ENCODE measurements around the gene SPPL3.
"Not testable (repeated sequence)": the region's sequence is repeated elsewhere in the genome, so short reads cannot be mapped to it uniquely, and the experiment has no call there.

Gene SPPL3

GRCh38 chr12:120810021-120810420, 94.1 kb downstream of the SPPL3 start:
- H3K4me3 ChIP-seq (ENCODE audit: low read length), result no peak overlapping the region
- H3K9ac ChIP-seq (ENCODE audit: low read depth, low read length), result no peak overlapping the region

DNA sequence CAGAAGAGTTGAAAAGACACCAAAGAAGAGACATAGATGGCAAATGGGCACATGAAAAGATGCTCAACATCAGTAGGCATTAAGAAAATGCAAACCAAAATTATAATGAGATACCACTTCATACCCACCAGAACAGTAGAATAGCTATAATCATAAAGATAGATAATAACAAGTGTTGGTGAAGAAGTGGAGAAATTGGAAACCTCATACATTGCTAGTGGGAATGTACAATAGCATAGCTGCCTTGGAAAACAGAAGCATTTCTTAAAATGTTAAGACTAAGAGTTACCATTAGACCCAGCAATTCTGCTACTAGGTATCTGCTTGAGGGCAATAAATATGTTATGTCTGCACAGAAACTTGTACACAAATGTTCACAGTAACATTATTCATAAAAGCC, 99.7 kb downstream of the SPPL3 start:
- Histone ChIP-seq H3K4me3 (ENCODE audit: low read length) (no peak overlapping the region), H3K27me3 (ENCODE audit: control insufficient read depth, insufficient read depth, low read length) (no peaks in the 10 kb centered on the region), H3K36me3 (ENCODE audit: insufficient read depth, low read length) (no peaks in the 10 kb centered on the region), H3K4me2 (ENCODE audit: low read length) (no peak overlapping the region), H3K4me1 (ENCODE audit: control insufficient read depth, insufficient read depth, low read length) (peaks cover 4% of the 10 kb centered on the region), H3K9me3 (replicated peaks; ENCODE audit: low read length) (no peaks in the 10 kb centered on the region), H3K9ac (ENCODE audit: low read depth, low read length) (no peak overlapping the region)

More at GRCh38 chr12:120810021-120810420, 94.1 kb downstream of the SPPL3 start:
- H3K9me3 ChIP-seq (replicated peaks; ENCODE audit: low read length), result no peaks in the 10 kb centered on the region
- no peak overlapping the region for H3K4me2 ChIP-seq (ENCODE audit: low read length)
- H3K4me1 ChIP-seq (ENCODE audit: control insufficient read depth, insufficient read depth, low read length), result no peaks in the 10 kb centered on the region
- H3K27me3 ChIP-seq (ENCODE audit: control insufficient read depth, insufficient read depth, low read length), result no peaks in the 10 kb centered on the region
- H3K36me3 ChIP-seq (ENCODE audit: insufficient read depth, low read length), result peaks cover 5% of the 10 kb centered on the region

GRCh38 chr12:120801146-120801545, 103.0 kb downstream of the SPPL3 start:
- H3K36me3 ChIP-seq (ENCODE audit: insufficient read depth, low read length), result no peaks in the 10 kb centered on the region
- H3K27me3 ChIP-seq (ENCODE audit: control insufficient read depth, insufficient read depth, low read length), result no peaks in the 10 kb centered on the region
- H3K4me2 ChIP-seq (ENCODE audit: low read length), result no peak overlapping the region
- peaks cover 4% of the 10 kb centered on the region for H3K4me1 ChIP-seq (ENCODE audit: control insufficient read depth, insufficient read depth, low read length)
- no peak overlapping the region for H3K4me3 ChIP-seq (ENCODE audit: low read length)
- H3K9ac ChIP-seq (ENCODE audit: low read depth, low read length), result no peak overlapping the region
- no peaks in the 10 kb centered on the region for H3K9me3 ChIP-seq (replicated peaks; ENCODE audit: low read length)

GRCh38 chr12:120800665-120801064, 103.5 kb downstream of the SPPL3 start:
- peaks cover 4% of the 10 kb centered on the region for H3K4me1 ChIP-seq (ENCODE audit: control insufficient read depth, insufficient read depth, low read length)

DNA sequence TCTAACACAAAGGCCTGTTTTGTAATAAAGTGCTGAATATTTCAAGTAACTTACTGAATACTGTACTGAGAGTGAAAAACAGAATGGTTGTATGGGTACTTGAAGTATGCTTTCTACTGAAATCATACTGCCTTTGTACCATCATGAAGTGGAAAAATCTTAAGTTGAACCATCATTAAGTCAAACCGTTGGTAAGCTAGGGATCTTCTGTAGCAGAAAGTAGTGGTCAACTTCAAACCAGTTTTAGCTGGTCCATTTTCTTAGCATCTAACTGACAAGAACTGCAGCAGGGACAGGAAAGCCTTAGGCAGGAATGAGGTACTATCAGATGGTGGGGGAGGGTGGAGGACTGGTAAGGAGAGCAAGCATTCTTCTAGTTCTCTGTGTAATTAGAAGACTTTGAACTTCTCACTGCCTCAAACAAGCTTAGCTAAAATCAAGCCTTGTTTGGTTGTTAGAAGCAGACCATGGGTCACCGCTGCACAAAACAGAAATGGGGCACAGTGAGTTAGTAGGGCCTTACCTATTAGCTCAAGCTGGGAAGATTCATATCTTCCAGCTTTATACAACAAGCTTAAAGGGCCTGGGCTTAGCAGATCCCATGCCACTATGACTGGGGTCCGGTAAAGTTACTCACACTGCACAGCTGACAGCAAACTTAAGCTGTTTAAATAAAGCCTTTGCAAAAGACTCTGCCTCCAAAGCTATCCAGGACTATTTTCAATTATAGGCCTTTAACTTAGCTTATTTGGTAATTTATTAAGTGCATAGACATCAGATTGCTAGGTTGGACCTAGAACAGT, 104.7 kb downstream of the SPPL3 start:
- no peak overlapping the region for H3K4me2 ChIP-seq (ENCODE audit: low read length)

More at GRCh38 chr12:120800665-120801064, 103.5 kb downstream of the SPPL3 start:
- Histone ChIP-seq H3K4me3 (ENCODE audit: low read length) (no peak overlapping the region), H3K9ac (ENCODE audit: low read depth, low read length) (no peak overlapping the region), H3K27me3 (ENCODE audit: control insufficient read depth, insufficient read depth, low read length) (no peaks in the 10 kb centered on the region), H3K4me2 (ENCODE audit: low read length) (no peak overlapping the region), H3K9me3 (replicated peaks; ENCODE audit: low read length) (peaks cover 3% of the 10 kb centered on the region), H3K36me3 (ENCODE audit: insufficient read depth, low read length) (no peaks in the 10 kb centered on the region)

GRCh38 chr12:120798696-120799095, 105.5 kb downstream of the SPPL3 start:
- H3K9me3 ChIP-seq (replicated peaks; ENCODE audit: low read length), result peaks cover 10% of the 10 kb centered on the region
- no peak overlapping the region for H3K9ac ChIP-seq (ENCODE audit: low read depth, low read length)
- H3K4me3 ChIP-seq (ENCODE audit: low read length), result no peak overlapping the region
- H3K27me3 ChIP-seq (ENCODE audit: control insufficient read depth, insufficient read depth, low read length), result no peaks in the 10 kb centered on the region
- H3K4me1 ChIP-seq (ENCODE audit: control insufficient read depth, insufficient read depth, low read length), result peaks cover 4% of the 10 kb centered on the region
- H3K4me2 ChIP-seq (ENCODE audit: low read length), result no peak overlapping the region
- no peaks in the 10 kb centered on the region for H3K36me3 ChIP-seq (ENCODE audit: insufficient read depth, low read length)

More for the DNA sequence above, 104.7 kb downstream of the SPPL3 start:
- Histone ChIP-seq H3K9ac (ENCODE audit: low read depth, low read length) (no peak overlapping the region), H3K9me3 (replicated peaks; ENCODE audit: low read length) (peaks cover 10% of the 10 kb centered on the region), H3K36me3 (ENCODE audit: insufficient read depth, low read length) (no peaks in the 10 kb centered on the region), H3K4me3 (ENCODE audit: low read length) (no peak overlapping the region), H3K27me3 (ENCODE audit: control insufficient read depth, insufficient read depth, low read length) (no peaks in the 10 kb centered on the region), H3K4me1 (ENCODE audit: control insufficient read depth, insufficient read depth, low read length) (peaks cover 4% of the 10 kb centered on the region)

GRCh38 chr12:120797677-120798642, 106.2 kb downstream of the SPPL3 start:
- no peaks in the 10 kb centered on the region for H3K36me3 ChIP-seq (ENCODE audit: insufficient read depth, low read length)
- no peak overlapping the region for H3K4me2 ChIP-seq (ENCODE audit: low read length)
- H3K4me3 ChIP-seq (ENCODE audit: low read length), result no peak overlapping the region
- H3K9me3 ChIP-seq (replicated peaks; ENCODE audit: low read length), result peaks cover 10% of the 10 kb centered on the region
- no peak overlapping the region for H3K9ac ChIP-seq (ENCODE audit: low read depth, low read length)
- H3K4me1 ChIP-seq (ENCODE audit: control insufficient read depth, insufficient read depth, low read length), result peaks cover 4% of the 10 kb centered on the region
- H3K27me3 ChIP-seq (ENCODE audit: control insufficient read depth, insufficient read depth, low read length), result no peaks in the 10 kb centered on the region

DNA sequence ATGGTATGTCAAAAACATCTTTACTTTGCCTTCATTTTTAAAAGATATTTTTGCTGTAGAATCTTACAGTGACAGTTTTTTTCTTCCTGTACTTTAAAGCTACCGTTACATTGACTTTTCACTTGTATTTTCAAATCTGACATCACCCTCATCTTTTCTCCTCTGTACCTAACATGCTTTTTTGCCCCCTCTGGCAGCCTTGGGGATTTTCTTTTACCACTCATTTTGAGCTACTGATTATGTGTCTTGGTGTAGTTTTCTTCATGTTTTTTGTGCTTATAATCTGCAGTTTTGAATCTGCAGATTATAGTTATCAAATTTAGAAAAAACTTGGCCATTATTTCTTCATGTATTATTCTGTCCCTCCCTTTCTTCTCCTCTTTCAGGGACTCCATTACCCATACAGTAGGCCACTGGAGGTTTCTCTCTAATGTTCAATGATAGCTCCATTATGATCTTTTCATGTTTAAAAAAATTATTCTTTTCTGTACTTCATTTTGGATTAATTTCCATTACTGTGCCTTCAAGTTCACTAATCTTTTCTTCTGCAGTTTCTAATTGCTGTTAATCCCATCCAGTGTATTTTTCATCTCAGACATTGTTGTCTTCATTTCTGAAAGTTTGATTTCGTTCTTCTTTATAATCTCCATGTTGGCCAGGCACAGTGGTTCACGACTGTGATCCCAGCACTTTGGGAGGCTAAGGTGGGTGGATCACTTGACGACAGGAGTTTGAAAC, 108.5 kb downstream of the SPPL3 start:
- H3K36me3 ChIP-seq (ENCODE audit: insufficient read depth, low read length), result no peaks in the 10 kb centered on the region
- no peak overlapping the region for H3K4me3 ChIP-seq (ENCODE audit: low read length)
- H3K27me3 ChIP-seq (ENCODE audit: control insufficient read depth, insufficient read depth, low read length), result no peaks in the 10 kb centered on the region
- H3K9ac ChIP-seq (ENCODE audit: low read depth, low read length), result no peak overlapping the region
- H3K4me1 ChIP-seq (ENCODE audit: control insufficient read depth, insufficient read depth, low read length), result peaks cover 2% of the 10 kb centered on the region
- peaks cover 10% of the 10 kb centered on the region for H3K9me3 ChIP-seq (replicated peaks; ENCODE audit: low read length)
- no peak overlapping the region for H3K4me2 ChIP-seq (ENCODE audit: low read length)

- no peak overlapping the region for H3K4me2 ChIP-seq (ENCODE audit: low read length)
- H3K4me1 ChIP-seq (ENCODE audit: control insufficient read depth, insufficient read depth, low read length), result no peaks in the 10 kb centered on the region
- no peak overlapping the region for H3K4me3 ChIP-seq (ENCODE audit: low read length)
- H3K9me3 ChIP-seq (replicated peaks; ENCODE audit: low read length), result peaks cover 10% of the 10 kb centered on the region
- peaks cover 4% of the 10 kb centered on the region for H3K36me3 ChIP-seq (ENCODE audit: insufficient read depth, low read length)
- H3K27me3 ChIP-seq (ENCODE audit: control insufficient read depth, insufficient read depth, low read length), result no peaks in the 10 kb centered on the region
- H3K9ac ChIP-seq (ENCODE audit: low read depth, low read length), result no peak overlapping the region
These were observed 110.8 kb downstream of the SPPL3 start for GRCh38 chr12:120793357-120793756.

DNA sequence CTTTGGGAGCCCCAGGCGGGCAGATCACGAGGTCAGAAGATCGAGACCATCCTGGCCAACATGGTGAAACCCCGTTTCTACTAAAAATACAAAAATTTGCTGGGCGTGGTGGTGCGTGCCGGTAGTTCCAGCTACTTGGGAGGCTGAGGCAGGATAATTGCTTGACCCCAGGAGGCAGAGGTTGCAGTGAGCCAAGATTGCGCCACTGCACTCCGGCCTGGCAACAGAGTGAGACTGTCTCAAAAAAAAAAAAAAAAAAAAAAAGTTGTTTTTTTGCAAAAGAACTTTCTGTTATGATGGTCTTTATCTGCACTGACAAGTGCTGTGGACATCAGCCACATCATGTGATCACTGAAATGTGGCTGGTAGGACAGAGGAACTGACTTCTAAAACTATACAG, 111.7 kb downstream of the SPPL3 start:
- not testable (repeated sequence) for H3K9me3 ChIP-seq (replicated peaks; ENCODE audit: low read length); H3K4me1 ChIP-seq (ENCODE audit: control insufficient read depth, insufficient read depth, low read length); H3K4me3 ChIP-seq (ENCODE audit: low read length); H3K27me3 ChIP-seq (ENCODE audit: control insufficient read depth, insufficient read depth, low read length); H3K4me2 ChIP-seq (ENCODE audit: low read length); H3K36me3 ChIP-seq (ENCODE audit: insufficient read depth, low read length); H3K9ac ChIP-seq (ENCODE audit: low read depth, low read length)

DNA sequence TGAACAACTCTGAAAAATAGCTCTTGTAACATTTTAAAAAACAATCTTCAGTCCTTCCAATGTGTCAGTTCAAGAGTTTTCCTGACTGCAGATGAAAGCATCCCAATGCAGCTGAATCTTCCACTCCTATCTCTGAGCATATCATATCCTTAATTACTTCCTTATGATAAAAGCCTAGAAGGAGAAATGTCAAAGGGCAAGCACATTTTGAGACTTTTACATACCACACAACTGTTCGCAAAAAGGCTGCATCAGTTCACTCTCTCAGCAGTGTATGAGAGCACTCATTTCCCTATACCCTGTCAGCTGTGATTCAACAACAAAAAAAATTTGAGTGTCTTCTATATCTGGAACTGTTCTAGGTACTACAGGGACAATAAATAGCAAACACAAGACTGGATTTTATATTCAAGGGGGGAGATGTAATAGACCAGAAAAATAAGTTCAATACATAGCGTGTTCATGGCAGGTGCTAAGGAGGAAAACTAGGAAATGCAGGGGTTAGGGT, 112.4 kb downstream of the SPPL3 start:
- Histone ChIP-seq H3K36me3 (ENCODE audit: insufficient read depth, low read length) (peaks cover 4% of the 10 kb centered on the region), H3K9ac (ENCODE audit: low read depth, low read length) (no peak overlapping the region), H3K4me1 (ENCODE audit: control insufficient read depth, insufficient read depth, low read length) (no peaks in the 10 kb centered on the region), H3K4me3 (ENCODE audit: low read length) (no peak overlapping the region), H3K4me2 (ENCODE audit: low read length) (no peak overlapping the region), H3K27me3 (ENCODE audit: control insufficient read depth, insufficient read depth, low read length) (no peaks in the 10 kb centered on the region), H3K9me3 (replicated peaks; ENCODE audit: low read length) (peaks cover 10% of the 10 kb centered on the region)
